Stomach (tissue), 4 donors: ENCODE measurements around the gene FAM50A.

Experiments used
- CTCF ChIP-seq, 7 experiments: fragments of 450-650 bp in 4 of 7; fragments of 200-600 bp in 3 of 7; sonication (generic) in 3 of 7; IDR thresholded peaks; one replicate each; pipeline ENCODE4 v1.5.1; 2016 to 2019; ENCODE audit warnings: antibody characterized with exemption in 7 of 7, control low read depth in 2 of 7, mild to moderate bottlenecking in 1 of 7
- EP300 ChIP-seq: sonication (generic); formaldehyde crosslinking; IDR thresholded peaks from one replicate; pipeline ENCODE4 v1.6.1; 2017; ENCODE audit warnings: antibody characterized with exemption
- POLR2A ChIP-seq, 4 donors: fragments of 450-650 bp; IDR thresholded peaks; one replicate each; pipeline ENCODE4 v1.6.1; 2016; ENCODE audit warnings: antibody characterized with exemption in 4 of 4, control low read depth in 2 of 4, mild to moderate bottlenecking in 1 of 4, moderate library complexity in 1 of 4
- POLR2AphosphoS5 ChIP-seq, 3 donors: sonication (generic); formaldehyde crosslinking; IDR thresholded peaks; one replicate each; pipeline ENCODE4 v1.6.1; 2016; ENCODE audit warnings: antibody characterized with exemption in 3 of 3

GRCh38 chrX:154462396-154462795, 18.5 kb downstream of the FAM50A start:
- TF ChIP-seq POLR2A (IDR thresholded peaks at IDR 0.05) (no peak), EP300 (no peak), CTCF (IDR thresholded peaks at IDR 0.05) (no peak), POLR2AphosphoS5 (IDR thresholded peaks at IDR 0.05) (no peak)
